Smooth muscle cell of trachea (primary cell): ENCODE measurements around the gene SRY. TPM values are rescaled to one million over a fixed set of nuclear protein-coding genes. Genes with fewer than 3 reads are reported as not detected.

ENCODE experiments used
- total RNA-seq: library from RNA; depleted of rRNA; stranded (reverse); fragments of >200 nt; gene quantifications from 2 replicates; pipeline ENCODE4 v1.2.1, GENCODE V29; 2014

SRY gene
- not detected in 2 replicates for total RNA-seq

GRCh38 chrY:2787600-2787999 lies at the start of gene SRY:
SRY (minus strand) TSS chrY:2787682; CDS start chrY:2787603, 79 bp downstream.

Other genes with a start within 250 kb of the SRY start
- gene RPS4Y1, start 53.9 kb upstream of the SRY start, total RNA-seq, result 254 and 375 TPM in 2 replicates
- 14.2 and 21.8 TPM in 2 replicates for gene ZFY, start 147.7 kb upstream of the SRY start, total RNA-seq